GM12875 (cell line): ENCODE measurements around the gene WBP11.

Source experiments
- H3K4me3 ChIP-seq: one replicate; pipeline ENCODE4 v1.5.1; 2011; ENCODE audit warnings: low read depth, low read length, control low read depth
- TF ChIP-seq, protein P1 (sequence below): IDR thresholded peaks from 2 replicates; pipeline ENCODE4 v1.5.1; 2011; ENCODE audit warnings: low read depth, mild to moderate bottlenecking, control low read depth, inconsistent platforms, low read length, moderate library complexity, borderline replicate concordance; ENCODE audit not compliant: insufficient read depth

WBP11 gene

GRCh38 chr12:14780859-14781258 is 22.4 kb downstream of the WBP11 start:
- TF ChIP-seq, protein P1, sequence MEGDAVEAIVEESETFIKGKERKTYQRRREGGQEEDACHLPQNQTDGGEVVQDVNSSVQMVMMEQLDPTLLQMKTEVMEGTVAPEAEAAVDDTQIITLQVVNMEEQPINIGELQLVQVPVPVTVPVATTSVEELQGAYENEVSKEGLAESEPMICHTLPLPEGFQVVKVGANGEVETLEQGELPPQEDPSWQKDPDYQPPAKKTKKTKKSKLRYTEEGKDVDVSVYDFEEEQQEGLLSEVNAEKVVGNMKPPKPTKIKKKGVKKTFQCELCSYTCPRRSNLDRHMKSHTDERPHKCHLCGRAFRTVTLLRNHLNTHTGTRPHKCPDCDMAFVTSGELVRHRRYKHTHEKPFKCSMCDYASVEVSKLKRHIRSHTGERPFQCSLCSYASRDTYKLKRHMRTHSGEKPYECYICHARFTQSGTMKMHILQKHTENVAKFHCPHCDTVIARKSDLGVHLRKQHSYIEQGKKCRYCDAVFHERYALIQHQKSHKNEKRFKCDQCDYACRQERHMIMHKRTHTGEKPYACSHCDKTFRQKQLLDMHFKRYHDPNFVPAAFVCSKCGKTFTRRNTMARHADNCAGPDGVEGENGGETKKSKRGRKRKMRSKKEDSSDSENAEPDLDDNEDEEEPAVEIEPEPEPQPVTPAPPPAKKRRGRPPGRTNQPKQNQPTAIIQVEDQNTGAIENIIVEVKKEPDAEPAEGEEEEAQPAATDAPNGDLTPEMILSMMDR = no peak
- H3K4me3 ChIP-seq = no peak overlapping the region

- H3K4me3 ChIP-seq = no peak overlapping the region
- TF ChIP-seq, protein P1 = no peak
These were observed 23.4 kb downstream of the WBP11 start for GRCh38 chr12:14779834-14780233.

GRCh38 chr12:14777271-14777670 is 26.0 kb downstream of the WBP11 start:
- no peak overlapping the region for H3K4me3 ChIP-seq
- TF ChIP-seq, protein P1 = no peak

DNA sequence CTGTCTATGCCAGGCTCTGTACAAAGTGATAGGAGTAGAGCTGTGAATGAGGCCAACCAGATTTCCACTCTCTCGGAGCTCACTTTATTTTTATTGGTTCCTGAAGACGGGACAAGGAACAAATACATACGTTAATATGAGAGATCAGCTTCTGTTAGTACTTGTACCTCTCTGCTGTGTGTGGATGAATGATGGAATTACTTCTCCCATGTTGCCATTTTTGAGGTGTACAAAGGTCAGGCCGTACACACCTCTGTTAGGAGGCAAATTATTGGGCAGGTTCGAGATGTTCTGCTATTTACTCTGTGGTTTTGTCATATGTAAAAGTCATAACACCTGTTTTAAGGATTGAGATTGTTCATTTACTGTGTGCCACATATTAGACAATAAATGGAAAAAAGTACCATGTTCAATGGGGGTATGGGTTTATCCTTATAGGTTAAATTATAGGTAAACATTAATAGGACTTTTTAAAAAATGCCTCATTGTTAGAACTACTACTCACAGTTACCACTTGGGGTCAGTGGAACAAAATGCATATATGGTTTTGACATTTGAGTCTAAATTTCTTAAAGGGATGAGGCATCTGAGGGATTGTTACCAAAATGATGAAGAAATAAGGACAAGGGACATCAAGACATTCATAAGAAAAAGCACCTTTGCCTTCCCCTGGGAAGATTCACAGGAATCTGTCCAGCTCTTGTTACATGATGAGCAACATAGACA is 26.9 kb downstream of the WBP11 start:
- TF ChIP-seq, protein P1 = no peak; the same call in 1 of the 2 replicates
- no peak overlapping the region for H3K4me3 ChIP-seq

DNA sequence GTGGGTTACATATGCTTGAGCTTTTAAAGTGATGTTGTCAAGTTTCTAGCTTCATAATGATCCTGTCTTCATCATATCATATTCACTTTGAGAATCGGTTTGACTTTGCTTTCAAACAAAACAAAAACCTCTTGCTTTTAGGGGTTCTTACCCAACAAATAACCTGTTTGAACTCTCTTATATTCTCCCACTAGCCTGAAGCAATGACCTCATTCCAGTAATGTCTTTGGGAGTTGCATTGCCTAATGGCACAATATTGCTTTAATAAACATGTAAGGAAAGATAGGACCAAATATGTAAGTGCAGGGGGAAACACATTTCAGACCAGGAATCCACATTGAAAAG is 27.7 kb downstream of the WBP11 start:
- TF ChIP-seq, protein P1 = no peak
- peak overlapping the region; percentile 97 for H3K4me3 ChIP-seq

- TF ChIP-seq, protein P1 = no peak
These were observed 28.2 kb downstream of the WBP11 start for GRCh38 chr12:14774906-14775635.

More at GRCh38 chr12:14774906-14775635, 28.2 kb downstream of the WBP11 start:
- H3K4me3 ChIP-seq = peak overlapping the region; percentile 97
